Stomach (tissue), 9 donors: Measurements from ENCODE around the gene SEC14L2. TPM values are rescaled to one million over a fixed set of nuclear protein-coding genes. Genes with fewer than 3 reads are reported as not detected.

Experiments used
- DNase-seq, 2 donors: peaks; one replicate each; pipeline versions ENCODE4 v3.0.0 to v3.0.0-alpha.2; 2013 to 2019
- H3K27ac ChIP-seq, 5 donors: fragments of 200-600 bp in 4 of 5; sonication (generic) in 4 of 5; one replicate each; pipeline ENCODE4 v1.5.1; 2013 to 2019; ENCODE audit warnings: mild to moderate bottlenecking in 1 of 5, moderate library complexity in 1 of 5
- H3K27me3 ChIP-seq, 3 donors: fragments of 200-600 bp; sonication (generic); one replicate each; pipeline ENCODE4 v1.5.1; 2017 to 2019; ENCODE audit warnings: mixed run types in 1 of 3
- H3K36me3 ChIP-seq, 4 donors: fragments of 200-600 bp; sonication (generic); 1 replicate in 3 of 4; 2 replicates in 1 of 4; pipeline ENCODE4 v1.5.1; 2016 to 2019
- H3K4me1 ChIP-seq, 4 donors: fragments of 200-600 bp; sonication (generic); one replicate each; pipeline ENCODE4 v1.5.1; 2016 to 2019
- H3K4me3 ChIP-seq, 4 donors: fragments of 200-600 bp; sonication (generic) in 3 of 4; one replicate each; pipeline ENCODE4 v1.5.1; 2016 to 2019; ENCODE audit warnings: mild to moderate bottlenecking in 1 of 4
- H3K9me3 ChIP-seq, 4 donors: fragments of 200-600 bp; sonication (generic); one replicate each; pipeline ENCODE4 v1.5.1; 2016 to 2019
- EP300 ChIP-seq: sonication (generic); formaldehyde crosslinking; IDR thresholded peaks from one replicate; pipeline ENCODE4 v1.6.1; 2017; ENCODE audit warnings: antibody characterized with exemption
- POLR2A ChIP-seq, 4 donors: fragments of 450-650 bp; IDR thresholded peaks; one replicate each; pipeline ENCODE4 v1.6.1; 2016; ENCODE audit warnings: antibody characterized with exemption in 4 of 4, control low read depth in 2 of 4, mild to moderate bottlenecking in 1 of 4, moderate library complexity in 1 of 4
- POLR2AphosphoS5 ChIP-seq, 3 donors: sonication (generic); formaldehyde crosslinking; IDR thresholded peaks; one replicate each; pipeline ENCODE4 v1.6.1; 2016; ENCODE audit warnings: antibody characterized with exemption in 3 of 3
- WGBS, 5 donors: extraction: QIAGEN DNeasy Blood & Tissue Kit in 3 of 5; methylation state at CpG; one replicate each; pipeline versions ENCODE4 v1.1.5 to v1.1.7; 2013 to 2018; 5-methylcytosine and 5-hydroxymethylcytosine counted together
- intact Hi-C: fragments of 100-400 bp; cut with DNase I; formaldehyde crosslinking; loops from one replicate; pipeline ENCODE4 v1.15.1; 2023; ENCODE audit warnings: low total_unique reads
- polyA plus RNA-seq, 3 donors: library from polyadenylated mRNA; stranded (reverse); fragments of 200-250 nt; gene quantifications; one replicate each; pipeline ENCODE4 v1.2.3, GENCODE V29; 2013
- total RNA-seq, 5 donors: library from RNA; depleted of rRNA; stranded (reverse); fragments of >200 nt; gene quantifications; one replicate each; pipeline versions ENCODE4 v1.1.0 to v1.2.3, GENCODE V29; 2014 to 2016
- TF ChIP-seq, protein P1 (sequence below), 7 experiments: fragments of 450-650 bp in 4 of 7; fragments of 200-600 bp in 3 of 7; sonication (generic) in 3 of 7; IDR thresholded peaks; one replicate each; pipeline ENCODE4 v1.5.1; 2016 to 2019; ENCODE audit warnings: antibody characterized with exemption in 7 of 7, control low read depth in 2 of 7, mild to moderate bottlenecking in 1 of 7
- donor health status: healthy with polysubstance abuse.
- donor health status: Bipolar disorder and iron deficiency.
- donor health status: healthy.

The SEC14L2 gene
- total and polyA plus RNA-seq, 8 donors: 4.1 to 19.4 (median 10.1) TPM; not detected in 2

DNA sequence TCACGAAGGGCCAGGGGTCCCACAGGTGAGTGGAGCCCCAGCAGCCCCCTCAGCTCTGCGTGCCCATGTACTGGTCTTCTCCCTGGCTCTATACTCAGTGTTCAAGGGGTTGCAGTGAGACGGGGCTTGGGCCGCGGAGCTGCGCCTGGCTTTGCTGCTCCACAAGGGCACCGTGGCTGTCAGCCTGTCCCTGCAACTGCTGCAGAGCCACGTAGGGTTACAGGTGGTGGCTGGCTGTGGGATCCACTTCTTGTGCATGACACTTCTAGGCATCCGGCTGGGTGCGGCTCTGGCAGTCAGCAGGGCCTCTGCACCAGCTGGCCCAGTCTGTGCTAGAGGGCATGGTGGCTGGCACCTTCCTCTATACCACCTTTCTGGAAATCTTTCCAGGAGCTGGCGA, 43.0 kb downstream of the SEC14L2 start:
- Histone ChIP-seq H3K9me3 (no peaks in the 10 kb centered on the region), H3K27me3 (peaks cover 0 to 28% (median 0%) of the 10 kb centered on the region in 3 donors), H3K36me3 (no peaks in the 10 kb centered on the region), H3K4me1 (peaks cover 0 to 9% (median 2%) of the 10 kb centered on the region in 4 donors), H3K27ac (no peak overlapping the region), H3K4me3 (no peak overlapping the region)
- intact Hi-C loops: no loop called here
- DNase-seq: no peak
- TF ChIP-seq POLR2A (IDR thresholded peaks at IDR 0.05): no peak
- TF ChIP-seq, protein P1, sequence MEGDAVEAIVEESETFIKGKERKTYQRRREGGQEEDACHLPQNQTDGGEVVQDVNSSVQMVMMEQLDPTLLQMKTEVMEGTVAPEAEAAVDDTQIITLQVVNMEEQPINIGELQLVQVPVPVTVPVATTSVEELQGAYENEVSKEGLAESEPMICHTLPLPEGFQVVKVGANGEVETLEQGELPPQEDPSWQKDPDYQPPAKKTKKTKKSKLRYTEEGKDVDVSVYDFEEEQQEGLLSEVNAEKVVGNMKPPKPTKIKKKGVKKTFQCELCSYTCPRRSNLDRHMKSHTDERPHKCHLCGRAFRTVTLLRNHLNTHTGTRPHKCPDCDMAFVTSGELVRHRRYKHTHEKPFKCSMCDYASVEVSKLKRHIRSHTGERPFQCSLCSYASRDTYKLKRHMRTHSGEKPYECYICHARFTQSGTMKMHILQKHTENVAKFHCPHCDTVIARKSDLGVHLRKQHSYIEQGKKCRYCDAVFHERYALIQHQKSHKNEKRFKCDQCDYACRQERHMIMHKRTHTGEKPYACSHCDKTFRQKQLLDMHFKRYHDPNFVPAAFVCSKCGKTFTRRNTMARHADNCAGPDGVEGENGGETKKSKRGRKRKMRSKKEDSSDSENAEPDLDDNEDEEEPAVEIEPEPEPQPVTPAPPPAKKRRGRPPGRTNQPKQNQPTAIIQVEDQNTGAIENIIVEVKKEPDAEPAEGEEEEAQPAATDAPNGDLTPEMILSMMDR (IDR thresholded peaks at IDR 0.05): no peak
- TF ChIP-seq EP300: no peak
- TF ChIP-seq POLR2AphosphoS5 (IDR thresholded peaks at IDR 0.05): no peak
- WGBS, 5 donors: 73 to 94% (median 81%) methylated on average over 6 to 11 of the region's 11 CpGs

DNA sequence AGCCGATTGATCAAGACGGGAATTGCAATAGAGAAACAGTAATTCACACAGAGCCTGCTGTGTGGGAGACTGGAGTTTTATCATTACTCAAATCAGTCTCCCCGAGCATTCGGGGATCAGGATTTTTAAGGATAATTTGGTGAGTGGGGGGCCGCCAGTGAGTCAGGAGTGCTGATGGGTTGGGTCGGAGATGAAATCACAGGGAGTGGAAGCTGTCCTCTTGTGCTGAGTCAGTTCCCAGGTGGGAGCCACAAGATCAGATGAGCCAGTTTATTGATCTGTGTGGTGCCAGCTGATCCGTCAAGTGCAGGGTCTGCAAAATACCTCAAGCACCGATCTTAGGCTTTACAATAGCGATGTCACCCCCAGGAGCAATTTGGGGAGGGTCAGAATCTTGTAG, 44.3 kb downstream of the SEC14L2 start:
- 69 to 80% (median 75%) methylated on average over 9 of the region's 9 CpGs for WGBS, 5 donors
- no peaks in the 10 kb centered on the region for H3K9me3 ChIP-seq
- H3K4me3 ChIP-seq: no peak overlapping the region
- TF ChIP-seq POLR2A (IDR thresholded peaks at IDR 0.05) (no peak), EP300 (no peak), POLR2AphosphoS5 (IDR thresholded peaks at IDR 0.05) (no peak)
- TF ChIP-seq, protein P1 (IDR thresholded peaks at IDR 0.05): no peak
- no peak overlapping the region for H3K27ac ChIP-seq
- intact Hi-C loops: no loop called here
- peaks cover 0 to 41% (median 0%) of the 10 kb centered on the region in 3 donors for H3K27me3 ChIP-seq
- no peak for DNase-seq
- H3K36me3 ChIP-seq: no peaks in the 10 kb centered on the region
- peaks cover 0 to 9% (median 5%) of the 10 kb centered on the region in 4 donors for H3K4me1 ChIP-seq

DNA sequence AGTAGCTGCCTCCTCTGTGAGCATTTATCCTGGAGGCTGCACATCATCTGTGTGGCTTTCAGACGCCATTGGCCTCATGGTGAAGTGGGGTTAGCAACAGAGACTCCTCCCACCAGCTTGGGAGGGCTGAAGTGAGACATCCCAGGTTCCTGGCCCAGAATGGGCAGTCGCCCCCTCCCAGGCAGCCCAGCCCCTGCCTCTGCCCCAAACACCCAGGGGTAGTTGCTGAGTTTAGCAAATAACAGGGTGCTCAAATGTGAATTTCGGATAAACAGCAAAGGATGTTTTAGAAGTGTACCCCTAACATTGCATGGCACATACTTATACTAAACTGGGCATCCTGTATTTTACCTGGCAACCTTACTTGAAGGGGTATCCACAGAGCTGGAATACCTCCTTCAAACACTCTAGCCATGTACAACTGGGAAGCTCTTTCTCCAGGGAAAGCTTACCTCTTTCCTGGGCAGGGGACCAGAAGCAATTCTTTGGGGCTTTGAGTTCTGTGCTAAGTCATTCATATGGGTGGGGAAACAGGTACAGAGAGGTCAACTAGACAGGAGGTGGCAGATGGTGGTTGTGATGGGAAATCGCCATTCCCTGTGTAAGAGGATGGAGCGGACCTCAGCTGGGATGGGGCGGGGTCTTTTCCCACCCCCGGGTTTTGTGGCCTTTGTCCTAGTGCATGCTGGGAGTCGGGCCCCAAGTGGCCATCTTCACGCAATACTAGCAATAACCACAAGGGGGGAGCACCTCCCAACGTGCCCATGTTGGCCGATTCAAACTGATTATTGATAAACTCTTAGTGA, 48.0 kb downstream of the SEC14L2 start:
- intact Hi-C loops: no loop called here
- no peaks in the 10 kb centered on the region for H3K36me3 ChIP-seq
- WGBS, 5 donors: 16 to 26% (median 17%) methylated on average over 11 of the region's 11 CpGs
- H3K27ac ChIP-seq: no peak overlapping the region
- peaks cover 0 to 46% (median 0%) of the 10 kb centered on the region in 3 donors for H3K27me3 ChIP-seq
- peak; percentile 67 to 68 for DNase-seq
- H3K4me3 ChIP-seq: no peak overlapping the region
- no peaks in the 10 kb centered on the region for H3K9me3 ChIP-seq
- TF ChIP-seq POLR2AphosphoS5 (IDR thresholded peaks at IDR 0.05) (peak in 1 of 3 donors; percentile 9), POLR2A (IDR thresholded peaks at IDR 0.05) (no peak)
- TF ChIP-seq, protein P1 (IDR thresholded peaks at IDR 0.05): peak in 5 of 7 experiments; percentile 64 to 84 (median 77)
- peaks cover 0 to 9% (median 5%) of the 10 kb centered on the region in 4 donors for H3K4me1 ChIP-seq

- Histone ChIP-seq H3K9me3 (no peaks in the 10 kb centered on the region), H3K4me1 (peaks cover 0 to 9% (median 5%) of the 10 kb centered on the region in 4 donors), H3K4me3 (no peak overlapping the region), H3K36me3 (no peaks in the 10 kb centered on the region), H3K27me3 (peaks cover 0 to 39% (median 0%) of the 10 kb centered on the region in 3 donors), H3K27ac (no peak overlapping the region)
- TF ChIP-seq POLR2AphosphoS5 (IDR thresholded peaks at IDR 0.05) (no peak), EP300 (no peak), POLR2A (IDR thresholded peaks at IDR 0.05) (no peak)
- TF ChIP-seq, protein P1 (IDR thresholded peaks at IDR 0.05): peak in 1 of 7 experiments; percentile 0
- no peak for DNase-seq
- 43 to 50% (median 47%) methylated on average over 5 of the region's 5 CpGs for WGBS, 5 donors
- intact Hi-C loops: no loop called here
Observed at GRCh38 chr22:30445438-30446145, 48.8 kb downstream of the SEC14L2 start.
